ENCODE measurements around the gene NTNG1. TPM values are rescaled to one million over a fixed set of nuclear protein-coding genes. Genes with fewer than 3 reads are reported as not detected.
"Not testable (repeated sequence)": the region's sequence is repeated elsewhere in the genome, so short reads cannot be mapped to it uniquely, and the experiment has no call there.

The NTNG1 gene
- total and polyA plus RNA-seq, 3 donors from 2014 or later: 1.8 to 2.3 (median 2.2) TPM

DNA sequence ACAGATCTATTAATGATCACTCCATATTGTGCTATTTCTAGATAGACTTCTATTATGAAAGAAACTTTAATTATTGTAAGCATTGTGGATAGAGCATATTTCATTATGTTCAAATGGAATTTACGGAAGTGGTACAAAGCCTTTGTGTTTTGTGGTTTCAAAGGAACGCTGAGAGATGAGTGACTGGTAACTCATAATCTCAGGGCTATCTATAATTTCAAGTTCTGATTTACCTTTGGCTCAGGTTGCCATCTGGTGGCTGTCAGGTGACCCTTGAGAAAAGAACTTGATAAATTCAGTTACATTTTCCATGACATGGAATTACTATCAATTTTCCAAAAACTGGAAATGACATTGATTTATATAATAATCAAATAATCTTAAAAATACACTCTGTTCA lies 12.2 kb downstream of the NTNG1 start:
- WGBS, 2 donors: 88% methylated on average over 2 of the region's 2 CpGs

DNA sequence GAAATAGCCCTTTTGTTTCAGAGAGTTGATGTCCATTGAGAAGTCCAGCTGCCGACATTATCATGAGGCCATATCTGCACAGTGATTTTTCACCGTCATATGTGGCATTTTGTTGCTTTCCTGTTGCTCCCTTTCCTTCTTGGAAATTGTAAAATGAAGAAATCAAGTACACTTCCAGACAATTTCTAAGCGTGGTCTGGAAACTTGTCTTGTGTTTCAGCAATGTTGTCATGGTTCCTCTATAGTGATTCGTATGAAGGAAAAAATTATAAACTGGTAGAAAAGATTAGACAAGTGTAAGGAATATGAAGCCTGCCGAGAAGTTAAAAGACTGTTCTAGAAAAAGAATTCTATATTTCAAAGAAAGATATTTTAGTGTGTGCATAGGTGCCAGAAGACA lies 17.7 kb downstream of the NTNG1 start:
- TF ChIP-seq POLR2A (IDR thresholded peaks at IDR 0.05) (no peak), CTCF (IDR thresholded peaks at IDR 0.05) (no peak)
- no peaks in the 10 kb centered on the region for H3K9me3 ChIP-seq
- 75 to 84% methylated on average over 5 of the region's 5 CpGs for WGBS, 2 donors

More for the DNA sequence above, 12.2 kb downstream of the NTNG1 start:
- intact Hi-C loops (cut with DNase I; ENCODE audit: low total_unique reads): no loop called here
- TF ChIP-seq CTCF (IDR thresholded peaks at IDR 0.05): no peak
- H3K9me3 ChIP-seq: no peaks in the 10 kb centered on the region
- H3K4me3 ChIP-seq: no peak overlapping the region
- no peaks in the 10 kb centered on the region for H3K4me1 ChIP-seq
- no peak overlapping the region for H3K27ac ChIP-seq
- H3K36me3 ChIP-seq (ENCODE audit: low read depth, missing control alignments): no peaks in the 10 kb centered on the region
- no peaks in the 10 kb centered on the region for H3K27me3 ChIP-seq
- DNase-seq: no peak

DNA sequence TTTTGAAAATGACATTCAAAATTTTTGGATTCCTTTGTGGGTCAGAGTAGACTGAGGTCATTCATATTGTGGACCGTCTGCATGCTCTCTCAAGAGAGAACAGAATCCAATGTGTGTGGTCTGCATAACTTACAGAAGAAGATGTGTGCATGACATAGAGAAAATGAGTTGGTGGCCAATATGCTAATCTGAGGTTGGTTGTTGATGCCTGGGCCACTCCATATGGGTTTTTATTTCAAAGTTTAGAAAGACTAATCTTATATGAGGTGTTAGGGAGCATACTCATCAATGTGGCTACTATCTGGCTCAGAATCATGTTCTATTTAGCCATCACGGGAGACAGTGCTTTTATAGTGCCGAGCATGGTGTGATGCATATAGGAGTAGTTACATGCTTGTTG lies 18.2 kb downstream of the NTNG1 start:
- DNase-seq: no peak
- Histone ChIP-seq H3K27ac (no peak overlapping the region), H3K9me3 (no peaks in the 10 kb centered on the region), H3K4me3 (no peak overlapping the region), H3K27me3 (no peaks in the 10 kb centered on the region), H3K36me3 (ENCODE audit: low read depth, missing control alignments) (no peaks in the 10 kb centered on the region), H3K4me1 (no peaks in the 10 kb centered on the region)
- no peak for TF ChIP-seq CTCF (IDR thresholded peaks at IDR 0.05)
- TF ChIP-seq POLR2A (IDR thresholded peaks at IDR 0.05): no peak
- intact Hi-C loops (cut with DNase I; ENCODE audit: low total_unique reads): no loop called here
- WGBS, 2 donors: 65 to 74% methylated on average over 3 of the region's 3 CpGs

More for the DNA sequence above, 17.7 kb downstream of the NTNG1 start:
- no peak overlapping the region for H3K4me3 ChIP-seq
- intact Hi-C loops (cut with DNase I; ENCODE audit: low total_unique reads): no loop called here
- no peak for DNase-seq
- no peak overlapping the region for H3K27ac ChIP-seq
- no peaks in the 10 kb centered on the region for H3K36me3 ChIP-seq (ENCODE audit: low read depth, missing control alignments)
- H3K4me1 ChIP-seq: no peaks in the 10 kb centered on the region
- no peaks in the 10 kb centered on the region for H3K27me3 ChIP-seq

DNA sequence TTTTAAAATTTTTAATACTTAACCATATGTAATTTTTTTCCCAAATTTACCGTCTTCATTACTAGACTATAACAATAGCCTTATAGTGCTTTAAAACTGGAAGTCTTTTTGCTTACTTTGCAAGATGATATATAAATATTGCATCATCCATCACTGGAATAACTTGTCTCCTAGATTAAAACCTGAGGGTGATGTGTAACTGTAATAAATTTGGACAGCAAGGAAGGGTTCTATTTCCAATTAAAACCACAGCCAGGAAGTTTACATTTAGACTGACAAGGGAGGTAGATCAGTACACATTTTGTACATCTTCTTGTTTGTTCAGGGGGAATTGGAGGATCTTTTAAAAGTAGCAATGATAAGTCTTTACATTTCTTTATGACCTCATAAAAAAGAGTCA lies 21.9 kb downstream of the NTNG1 start:
- H3K4me3 ChIP-seq: no peak overlapping the region
- no peak for TF ChIP-seq POLR2A (IDR thresholded peaks at IDR 0.05)
- TF ChIP-seq CTCF (IDR thresholded peaks at IDR 0.05): no peak
- no peak for DNase-seq
- no peaks in the 10 kb centered on the region for H3K27me3 ChIP-seq
- no peaks in the 10 kb centered on the region for H3K9me3 ChIP-seq
- H3K36me3 ChIP-seq (ENCODE audit: low read depth, missing control alignments): no peaks in the 10 kb centered on the region
- 90 to 94% methylated on average over 1 of the region's 1 CpG for WGBS, 2 donors
- intact Hi-C loops (cut with DNase I; ENCODE audit: low total_unique reads): no loop called here
- H3K27ac ChIP-seq: no peak overlapping the region
- no peaks in the 10 kb centered on the region for H3K4me1 ChIP-seq

DNA sequence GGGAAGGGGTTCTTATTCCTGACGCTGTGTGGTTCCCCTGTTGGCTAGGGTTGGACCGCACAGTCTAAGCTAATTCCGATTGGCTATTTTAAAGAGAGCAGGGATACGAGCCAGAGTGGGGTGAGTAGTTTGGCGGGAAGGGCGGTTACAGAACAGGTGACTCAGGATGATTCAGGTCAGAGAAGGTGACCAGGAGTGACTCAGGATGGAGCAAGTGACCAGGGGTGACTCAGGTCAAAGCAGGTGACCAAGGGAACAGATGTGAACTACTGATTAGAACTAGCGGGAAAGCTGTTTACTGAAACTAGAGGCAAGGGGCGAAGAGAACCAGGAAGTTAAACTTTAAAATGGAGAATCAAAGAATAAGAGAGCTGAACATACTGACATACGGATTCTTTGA lies 24.1 kb downstream of the NTNG1 start:
- H3K27me3 ChIP-seq; intact Hi-C loops (cut with DNase I; ENCODE audit: low total_unique reads); H3K4me1 ChIP-seq; DNase-seq; H3K4me3 ChIP-seq; H3K27ac ChIP-seq; H3K36me3 ChIP-seq (ENCODE audit: low read depth, missing control alignments); H3K9me3 ChIP-seq: not testable (repeated sequence)
- 60 to 67% methylated on average over 9 of the region's 9 CpGs for WGBS, 2 donors
